Kidney epithelial cell (primary cell): ENCODE measurements around the gene ASB2. TPM values are rescaled to one million over a fixed set of nuclear protein-coding genes. Genes with fewer than 3 reads are reported as not detected.

Source experiments
- DNase-seq: peaks from one replicate; pipeline ENCODE4 v3.0.0-alpha.2; 2010; ENCODE audit warnings: low read depth
- H3K27me3 ChIP-seq: 2 replicates; pipeline ENCODE4 v1.6.0; 2011; ENCODE audit warnings: low read length; ENCODE audit not compliant: control insufficient read depth, insufficient read depth
- H3K36me3 ChIP-seq: 2 replicates; pipeline ENCODE4 v1.5.1; 2011; ENCODE audit warnings: low read length; ENCODE audit not compliant: control insufficient read depth, insufficient read depth
- H3K4me3 ChIP-seq: 2 replicates; pipeline ENCODE4 v1.5.1; 2011; ENCODE audit warnings: low read depth, mild to moderate bottlenecking, control low read depth, low read length
- total RNA-seq: library from RNA; depleted of rRNA; stranded (reverse); fragments of >200 nt; gene quantifications from 2 replicates; pipeline ENCODE4 v1.2.3, GENCODE V29; 2015
- TF ChIP-seq, protein P1 (sequence below): IDR thresholded peaks from 2 replicates; pipeline ENCODE4 v1.5.1; 2011; ENCODE audit warnings: mild to moderate bottlenecking, moderate library complexity, low read length, control low read depth, inconsistent platforms; ENCODE audit not compliant: insufficient read depth, poor library complexity, severe bottlenecking

The ASB2 gene
- total RNA-seq, 1 donor from 2014 or later = 7.4 TPM

DNA sequence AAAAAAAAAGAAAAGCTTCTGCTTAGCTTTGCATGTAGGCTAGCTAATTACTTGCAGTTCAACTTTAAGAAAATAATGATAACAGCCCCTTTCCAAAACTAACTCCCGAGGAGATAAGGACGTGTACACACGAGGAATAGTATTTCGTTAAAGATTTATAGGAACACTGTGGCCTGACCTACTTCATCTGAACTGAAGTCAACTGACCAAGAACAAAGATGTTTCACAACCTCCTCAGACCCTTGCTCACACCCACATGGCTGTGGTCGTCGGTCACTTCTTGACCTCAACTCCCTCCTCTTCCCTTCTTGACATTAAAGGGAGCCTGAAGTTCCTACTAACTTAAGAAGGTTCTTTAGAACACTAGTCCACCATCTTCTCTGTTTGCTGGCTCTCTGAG is 74.6 kb downstream of the ASB2 start:
- TF ChIP-seq, protein P1, sequence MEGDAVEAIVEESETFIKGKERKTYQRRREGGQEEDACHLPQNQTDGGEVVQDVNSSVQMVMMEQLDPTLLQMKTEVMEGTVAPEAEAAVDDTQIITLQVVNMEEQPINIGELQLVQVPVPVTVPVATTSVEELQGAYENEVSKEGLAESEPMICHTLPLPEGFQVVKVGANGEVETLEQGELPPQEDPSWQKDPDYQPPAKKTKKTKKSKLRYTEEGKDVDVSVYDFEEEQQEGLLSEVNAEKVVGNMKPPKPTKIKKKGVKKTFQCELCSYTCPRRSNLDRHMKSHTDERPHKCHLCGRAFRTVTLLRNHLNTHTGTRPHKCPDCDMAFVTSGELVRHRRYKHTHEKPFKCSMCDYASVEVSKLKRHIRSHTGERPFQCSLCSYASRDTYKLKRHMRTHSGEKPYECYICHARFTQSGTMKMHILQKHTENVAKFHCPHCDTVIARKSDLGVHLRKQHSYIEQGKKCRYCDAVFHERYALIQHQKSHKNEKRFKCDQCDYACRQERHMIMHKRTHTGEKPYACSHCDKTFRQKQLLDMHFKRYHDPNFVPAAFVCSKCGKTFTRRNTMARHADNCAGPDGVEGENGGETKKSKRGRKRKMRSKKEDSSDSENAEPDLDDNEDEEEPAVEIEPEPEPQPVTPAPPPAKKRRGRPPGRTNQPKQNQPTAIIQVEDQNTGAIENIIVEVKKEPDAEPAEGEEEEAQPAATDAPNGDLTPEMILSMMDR = no peak
- Histone ChIP-seq H3K36me3 (no peaks in the 10 kb centered on the region), H3K27me3 (peaks cover 2% of the 10 kb centered on the region), H3K4me3 (no peak overlapping the region)
- no peak for DNase-seq

DNA sequence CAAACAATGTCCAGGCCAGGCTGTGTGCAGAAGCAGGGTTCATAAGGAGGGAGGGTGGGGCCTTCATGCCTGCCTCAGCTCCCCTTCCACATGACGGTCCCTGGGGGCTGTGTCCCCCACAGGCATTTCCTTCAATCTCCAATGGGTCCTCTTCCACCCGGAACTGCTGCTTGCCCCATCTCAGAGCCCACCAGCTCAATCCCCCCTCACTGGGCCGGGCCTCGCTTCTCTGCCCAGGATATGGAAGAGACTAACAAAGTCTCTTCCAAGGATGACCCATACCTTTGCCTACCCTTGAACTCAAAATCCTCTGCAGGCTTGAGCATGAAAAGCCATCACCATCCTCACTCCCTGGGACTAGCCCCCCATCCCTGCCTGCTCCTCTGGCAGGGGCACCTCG is 77.6 kb downstream of the ASB2 start:
- Histone ChIP-seq H3K4me3 (no peak overlapping the region), H3K36me3 (no peaks in the 10 kb centered on the region), H3K27me3 (peaks cover 5% of the 10 kb centered on the region)
- TF ChIP-seq, protein P1 = no peak
- no peak for DNase-seq

DNA sequence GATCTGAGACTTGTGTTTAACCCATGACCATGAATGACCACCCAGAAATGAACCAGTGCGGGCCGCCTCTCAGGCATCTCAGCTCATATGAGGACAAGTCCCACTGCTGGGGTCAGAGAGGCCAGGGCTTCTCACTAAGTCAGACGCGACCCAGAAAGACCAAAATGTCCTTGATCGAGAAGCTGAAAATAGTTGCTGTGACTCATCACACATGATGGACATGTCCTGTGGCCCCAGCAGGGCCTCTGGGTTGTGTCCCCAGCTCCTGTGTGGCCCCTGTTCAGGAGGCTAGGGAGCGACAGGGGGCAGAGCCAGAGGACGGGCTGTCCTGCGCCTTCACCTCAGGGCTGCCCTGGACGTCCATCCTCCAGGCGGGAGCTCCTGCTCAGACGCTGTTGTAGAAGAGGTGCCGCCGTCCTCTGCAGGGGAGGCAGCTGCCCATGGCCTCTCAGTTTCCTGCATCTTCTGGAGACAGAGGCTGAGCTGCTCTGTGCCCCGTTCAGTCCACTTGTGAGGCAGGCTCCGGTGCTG is 78.2 kb downstream of the ASB2 start:
- Histone ChIP-seq H3K36me3 (no peaks in the 10 kb centered on the region), H3K27me3 (peaks cover 4% of the 10 kb centered on the region), H3K4me3 (no peak overlapping the region)
- DNase-seq = no peak
- TF ChIP-seq, protein P1 = no peak

DNA sequence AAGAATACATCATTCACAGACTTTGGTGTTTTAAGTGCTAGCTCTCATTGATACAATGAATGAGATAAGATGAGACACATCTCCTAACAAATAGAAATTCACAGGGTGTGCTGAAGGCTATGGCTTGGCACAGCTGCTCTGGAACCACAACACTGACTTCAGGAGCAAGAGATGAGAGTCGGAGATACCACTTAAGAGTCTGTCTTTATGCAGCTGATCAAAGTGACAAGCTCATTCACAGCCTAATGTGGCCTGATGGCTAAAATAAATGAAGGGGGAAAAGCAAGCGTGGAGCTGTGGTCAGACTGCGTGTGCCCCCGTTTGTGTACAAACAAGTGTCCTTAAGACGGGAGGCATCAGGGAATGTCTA is 78.9 kb downstream of the ASB2 start:
- no peaks in the 10 kb centered on the region for H3K36me3 ChIP-seq
- peaks cover 3% of the 10 kb centered on the region for H3K27me3 ChIP-seq
- no peak for DNase-seq
- H3K4me3 ChIP-seq = no peak overlapping the region
- TF ChIP-seq, protein P1 = no peak

DNA sequence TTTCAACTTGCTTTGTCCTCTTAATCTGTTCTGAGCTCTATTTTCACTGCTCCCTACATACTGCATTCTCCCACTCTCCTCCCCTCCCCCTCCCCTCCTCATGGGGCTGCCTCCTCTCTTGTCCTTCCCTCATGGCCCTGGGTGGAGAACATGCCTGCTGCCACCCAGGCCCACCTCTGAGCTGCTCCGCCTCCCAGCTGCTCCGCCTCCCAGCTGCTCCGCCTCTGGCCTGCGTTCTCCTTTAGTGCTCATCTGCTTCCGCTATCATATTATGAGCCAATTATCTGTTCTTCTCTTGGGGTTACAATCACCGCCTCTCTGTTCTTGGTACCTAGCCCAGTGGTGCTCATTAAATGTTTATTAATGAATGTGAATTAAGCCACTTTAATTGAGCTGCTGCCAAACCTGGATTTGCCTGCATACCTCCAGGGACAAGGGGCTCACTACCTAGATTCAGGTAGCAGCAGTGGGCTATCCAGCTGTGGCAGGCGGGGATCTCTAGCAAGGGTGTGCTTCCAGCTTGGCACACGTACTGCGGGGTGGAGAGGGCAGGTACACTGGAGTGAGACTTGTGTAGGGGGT is 81.3 kb downstream of the ASB2 start:
- Histone ChIP-seq H3K4me3 (no peak overlapping the region), H3K36me3 (no peaks in the 10 kb centered on the region), H3K27me3 (peaks cover 3% of the 10 kb centered on the region)
- TF ChIP-seq, protein P1 = no peak
- DNase-seq = no peak

DNA sequence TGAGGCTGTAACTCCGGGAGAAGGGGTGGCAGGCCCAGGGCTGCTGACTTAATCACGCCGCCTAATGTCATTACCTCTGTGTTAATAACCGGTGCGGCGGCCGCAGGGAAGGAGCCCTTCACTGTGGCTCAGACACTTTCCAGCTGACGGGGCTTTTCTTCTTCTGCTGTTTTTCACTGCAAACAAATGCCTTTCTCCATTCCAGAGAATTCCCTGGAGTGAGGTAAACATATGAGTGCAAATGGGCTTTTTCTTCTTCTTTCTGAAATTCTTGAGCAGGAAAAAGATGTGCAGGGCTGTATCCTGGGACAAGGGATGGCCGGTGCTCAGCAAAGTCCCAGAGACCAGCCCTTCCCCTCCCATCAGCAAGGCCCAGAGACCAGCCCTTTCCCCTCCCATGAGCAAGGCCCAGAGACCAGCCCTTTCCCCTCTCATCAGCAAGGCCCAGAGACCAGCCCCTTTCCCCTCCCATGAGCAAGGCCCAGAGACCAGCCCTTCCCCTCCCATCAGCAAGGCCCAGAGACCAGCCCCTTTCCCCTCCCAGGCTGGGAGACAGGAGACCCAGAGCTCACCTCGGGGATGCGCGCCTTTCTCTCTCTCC is 82.6 kb downstream of the ASB2 start:
- peaks cover 5% of the 10 kb centered on the region for H3K27me3 ChIP-seq
- TF ChIP-seq, protein P1 = no peak
- H3K36me3 ChIP-seq = no peaks in the 10 kb centered on the region
- no peak overlapping the region for H3K4me3 ChIP-seq
- no peak for DNase-seq
